Ovary (tissue), 9 donors: ENCODE data around the gene PLEKHA7. TPM values are rescaled to one million over a fixed set of nuclear protein-coding genes. Genes with fewer than 3 reads are reported as not detected.

Source experiments
- DNase-seq, 5 donors: peaks; one replicate each; pipeline ENCODE4 v3.0.0-alpha.2; 2019 to 2020
- H3K27ac ChIP-seq, 2 donors: fragments of 200-600 bp; one replicate each; pipeline versions ENCODE4 v1.5.1 to v1.8.0; 2019 to 2022
- H3K27me3 ChIP-seq: fragments of 200-600 bp; one replicate; pipeline ENCODE4 v1.8.0; 2022
- H3K36me3 ChIP-seq: fragments of 200-600 bp; sonication (generic); one replicate; pipeline ENCODE4 v1.5.1; 2019
- H3K4me1 ChIP-seq: one replicate; pipeline ENCODE4 v1.8.1; 2013; ENCODE audit warnings: mild to moderate bottlenecking, moderate library complexity; ENCODE audit not compliant: insufficient read depth
- H3K4me3 ChIP-seq: fragments of 200-600 bp; sonication (generic); one replicate; pipeline ENCODE4 v1.5.1; 2017
- H3K9me3 ChIP-seq, 2 donors: fragments of 200-600 bp in 1 of 2; sonication (generic) in 1 of 2; one replicate each; pipeline versions ENCODE4 v1.5.1 to v1.8.1; 2013 to 2019; ENCODE audit warnings: mild to moderate bottlenecking in 1 of 2, moderate library complexity in 1 of 2
- CTCF ChIP-seq, 3 donors: fragments of 450-650 bp in 2 of 3; fragments of 200-600 bp in 1 of 3; IDR thresholded peaks; one replicate each; pipeline versions ENCODE4 v1.5.1 to v1.8.0; 2016 to 2022; ENCODE audit warnings: antibody characterized with exemption in 3 of 3, mild to moderate bottlenecking in 1 of 3
- EP300 ChIP-seq: sonication (generic); formaldehyde crosslinking; IDR thresholded peaks from one replicate; pipeline ENCODE4 v1.6.1; 2017; ENCODE audit warnings: antibody characterized with exemption
- POLR2A ChIP-seq: fragments of 450-650 bp; IDR thresholded peaks from one replicate; pipeline ENCODE4 v1.6.1; 2017; ENCODE audit warnings: antibody characterized with exemption, mild to moderate bottlenecking, moderate library complexity
- WGBS, 3 donors: extraction: QIAGEN DNeasy Blood & Tissue Kit in 1 of 3; methylation state at CpG; one replicate each; pipeline versions ENCODE4 v1.1.5 to v1.1.7; 2013 to 2017; 5-methylcytosine and 5-hydroxymethylcytosine counted together
- intact Hi-C, 4 donors: fragments of 100-400 bp; cut with DNase I; formaldehyde crosslinking; loops; one replicate each; pipeline versions ENCODE4 v1.11.0 to v1.15.1; 2022 to 2023
- polyA plus RNA-seq, 2 donors: library from polyadenylated mRNA; stranded (reverse); fragments of 200-250 nt in 1 of 2; fragments of 350-450 nt in 1 of 2; fragmentation: Illumina TruSeq in 1 of 2; extraction: RNeasy Lipid Tissue Mini Kit (QIAGEN cat#74804) in 1 of 2; gene quantifications; one replicate each; pipeline ENCODE4 v1.2.3, GENCODE V29; 2013 to 2014
- total RNA-seq, 7 donors: library from RNA; depleted of rRNA in 2 of 7; stranded (reverse); fragments of >200 nt in 2 of 7; fragmentation: NEBNext Ultra II Directional in 3 of 7; extraction: Animal tissue kit (Norgen Biotek cat#: 25700) in 3 of 7; gene quantifications; one replicate each; pipeline versions ENCODE4 v1.1.0 to v1.2.4, GENCODE V29; 2016 to 2023
- donor health status: DM: no; HTN: no; CAD: no; lungs with moderate emphysema.
- donor health status: DM: no; HTN: no; CAD: no.
- donor health status: Bipolar disorder and iron deficiency.
- donor health status: DM: yes; HTN: yes; CAD: no.
- donor health status: DM: no; HTN: no; CAD: no.
- donor health status: DM: yes; HTN: yes; CAD: no.

Gene PLEKHA7
- total and polyA plus RNA-seq, 9 donors = 9.6 to 29.5 (median 15.9) TPM

GRCh38 chr11:16982256-16982671 is 31.9 kb downstream of the PLEKHA7 start:
- Histone ChIP-seq H3K9me3 (no peaks in the 10 kb centered on the region), H3K27ac (no peak overlapping the region), H3K4me1 (peaks cover 11% of the 10 kb centered on the region), H3K4me3 (no peak overlapping the region), H3K27me3 (no peaks in the 10 kb centered on the region), H3K36me3 (no peaks in the 10 kb centered on the region)
- 67 to 71% (median 70%) methylated on average over 5 of the region's 5 CpGs for WGBS, 3 donors
- DNase-seq = no peak
- intact Hi-C loops = no loop called here
- no peak for TF ChIP-seq CTCF (IDR thresholded peaks at IDR 0.05)
- TF ChIP-seq POLR2A = no peak
- TF ChIP-seq EP300 = no peak

GRCh38 chr11:16981651-16982194 is 32.5 kb downstream of the PLEKHA7 start:
- TF ChIP-seq POLR2A (no peak), EP300 (no peak), CTCF (IDR thresholded peaks at IDR 0.05) (no peak)
- WGBS, 3 donors = 52 to 66% (median 61%) methylated on average over 9 of the region's 9 CpGs

GRCh38 chr11:16979703-16980622 is 34.3 kb downstream of the PLEKHA7 start:
- Histone ChIP-seq H3K36me3 (no peaks in the 10 kb centered on the region), H3K27ac (no peak overlapping the region), H3K27me3 (no peaks in the 10 kb centered on the region), H3K4me1 (peaks cover 2% of the 10 kb centered on the region), H3K4me3 (no peak overlapping the region), H3K9me3 (no peaks in the 10 kb centered on the region)
- WGBS, 3 donors = 87 to 90% (median 88%) methylated on average over 8 of the region's 8 CpGs
- DNase-seq = no peak
- no peak for TF ChIP-seq EP300
- no peak for TF ChIP-seq POLR2A
- no peak for TF ChIP-seq CTCF (IDR thresholded peaks at IDR 0.05)
- intact Hi-C loops = no loop called here

More at GRCh38 chr11:16981651-16982194, 32.5 kb downstream of the PLEKHA7 start:
- Histone ChIP-seq H3K27ac (no peak overlapping the region), H3K27me3 (no peaks in the 10 kb centered on the region), H3K4me1 (peaks cover 6% of the 10 kb centered on the region), H3K9me3 (no peaks in the 10 kb centered on the region), H3K36me3 (no peaks in the 10 kb centered on the region), H3K4me3 (no peak overlapping the region)
- intact Hi-C loops = no loop called here
- DNase-seq = no peak

- Histone ChIP-seq H3K9me3 (no peaks in the 10 kb centered on the region), H3K4me3 (no peak overlapping the region), H3K4me1 (peaks cover 2% of the 10 kb centered on the region), H3K27ac (no peak overlapping the region), H3K36me3 (no peaks in the 10 kb centered on the region), H3K27me3 (no peaks in the 10 kb centered on the region)
- intact Hi-C loops = no loop called here
- TF ChIP-seq POLR2A = no peak
- TF ChIP-seq EP300 = no peak
- TF ChIP-seq CTCF (IDR thresholded peaks at IDR 0.05) = no peak
- 64 to 80% (median 77%) methylated on average over 2 of the region's 2 CpGs for WGBS, 3 donors
- no peak for DNase-seq
Observed at GRCh38 chr11:16977994-16978315, 36.3 kb downstream of the PLEKHA7 start.
